Neural cell (in vitro differentiated cells): Measurements from ENCODE around the gene PRAC1. TPM values are rescaled to one million over a fixed set of nuclear protein-coding genes. Genes with fewer than 3 reads are reported as not detected.

Source experiments
- H2AFZ ChIP-seq: fragments of 200-600, 300-800 bp; sonication (generic), shearing (Covaris generic); 2 replicates; pipeline ENCODE4 v1.6.0; 2014; ENCODE audit warnings: low read depth, mild to moderate bottlenecking, antibody characterized with exemption, low read length, moderate library complexity
- H3F3A ChIP-seq: fragments of 200-600 bp; shearing (Covaris generic); 2 replicates; pipeline ENCODE4 v1.6.1; 2016; ENCODE audit warnings: mild to moderate bottlenecking, moderate library complexity, mixed read lengths, antibody characterized with exemption, low read length; ENCODE audit not compliant: insufficient read depth, poor library complexity, severe bottlenecking
- H3K27ac ChIP-seq: fragments of 200-600, 300-800 bp; sonication (generic), shearing (Covaris generic); 2 replicates; pipeline ENCODE4 v1.5.1; 2014; ENCODE audit warnings: mild to moderate bottlenecking, low read length, moderate library complexity
- H3K27me3 ChIP-seq: fragments of 300-800, 200-600 bp; sonication (generic), shearing (Covaris generic); 2 replicates; pipeline ENCODE4 v1.6.0; 2014; ENCODE audit warnings: mild to moderate bottlenecking, low read depth, low read length, moderate library complexity; ENCODE audit not compliant: insufficient read depth
- H3K36me3 ChIP-seq: fragments of 300-800, 200-600 bp; sonication (generic), shearing (Covaris generic); 2 replicates; pipeline ENCODE4 v1.5.1; 2014; ENCODE audit warnings: mild to moderate bottlenecking, antibody characterized with exemption, low read length, moderate library complexity; ENCODE audit not compliant: insufficient read depth
- H3K4me2 ChIP-seq: fragments of 300-800, 200-600 bp; sonication (generic), shearing (Covaris generic); 2 replicates; pipeline ENCODE4 v1.6.0; 2014; ENCODE audit warnings: mild to moderate bottlenecking, low read length
- H3K4me3 ChIP-seq: fragments of 300-800, 200-600 bp; sonication (generic), shearing (Covaris generic); 2 replicates; pipeline ENCODE4 v1.5.1; 2014; ENCODE audit warnings: mild to moderate bottlenecking, low read length, moderate library complexity
- H3K79me2 ChIP-seq: fragments of 200-600 bp; shearing (Covaris generic); replicated peaks from 2 replicates; pipeline ENCODE4 v1.6.0; 2014; ENCODE audit warnings: mild to moderate bottlenecking, low read length, moderate library complexity; ENCODE audit not compliant: insufficient read depth
- H3K9ac ChIP-seq: fragments of 300-800, 200-600 bp; sonication (generic), shearing (Covaris generic); 2 replicates; pipeline ENCODE4 v1.6.1; 2016; ENCODE audit warnings: mild to moderate bottlenecking, low read length, mixed read lengths
- H3K9me2 ChIP-seq: fragments of 200-600 bp; shearing (Covaris generic); 2 replicates; pipeline ENCODE4 v1.6.1; 2016; ENCODE audit warnings: mild to moderate bottlenecking, low read length, mixed read lengths; ENCODE audit not compliant: insufficient read depth
- H3K9me3 ChIP-seq: fragments of 200-600, 300-800 bp; sonication (generic), shearing (Covaris generic); 2 replicates; pipeline ENCODE4 v1.6.1; 2016; ENCODE audit warnings: mild to moderate bottlenecking, mixed run types, low read length, moderate library complexity, mixed read lengths
- H4K20me1 ChIP-seq: fragments of 200-600 bp; shearing (Covaris generic); 2 replicates; pipeline ENCODE4 v1.6.1; 2016; ENCODE audit warnings: mild to moderate bottlenecking, mixed run types; ENCODE audit not compliant: insufficient read depth
- CTCF ChIP-seq: fragments of 450-650 bp; IDR thresholded peaks from 2 replicates; pipeline ENCODE4 v1.5.1; 2014; ENCODE audit warnings: antibody characterized with exemption, mild to moderate bottlenecking, moderate library complexity; ENCODE audit not compliant: poor library complexity, severe bottlenecking
- EP300 ChIP-seq: fragments of 450-650 bp; conservative IDR thresholded peaks from 2 replicates; pipeline ENCODE4 v1.6.1; 2014; ENCODE audit warnings: antibody characterized with exemption, mild to moderate bottlenecking, moderate library complexity; ENCODE audit not compliant: poor library complexity, severe bottlenecking
- MXI1 ChIP-seq: fragments of 450-650 bp; conservative IDR thresholded peaks from 2 replicates; pipeline ENCODE4 v1.6.1; 2014; ENCODE audit warnings: antibody characterized with exemption, mild to moderate bottlenecking; ENCODE audit not compliant: poor library complexity, severe bottlenecking
- POLR2AphosphoS5 ChIP-seq: IDR thresholded peaks from 2 replicates; pipeline ENCODE4 v1.6.1; 2012
- RAD21 ChIP-seq: fragments of 450-650 bp; conservative IDR thresholded peaks from 2 replicates; pipeline ENCODE4 v1.6.1; 2014; ENCODE audit warnings: antibody characterized with exemption, mild to moderate bottlenecking, moderate library complexity
- SMC3 ChIP-seq: fragments of 450-650 bp; conservative IDR thresholded peaks from 2 replicates; pipeline ENCODE4 v1.6.1; 2014; ENCODE audit warnings: antibody characterized with exemption, mild to moderate bottlenecking, moderate library complexity; ENCODE audit not compliant: poor library complexity
- TAF1 ChIP-seq: IDR thresholded peaks from 2 replicates; pipeline ENCODE4 v1.6.1; 2012; ENCODE audit warnings: low read depth
- polyA plus RNA-seq: library from polyadenylated mRNA; depleted of rRNA; stranded (reverse); fragments of >200 nt; gene quantifications from 2 replicates; pipeline ENCODE4 v1.2.3, GENCODE V29; 2014
- TF ChIP-seq, protein P1 (sequence below): IDR thresholded peaks from 2 replicates; pipeline ENCODE4 v1.6.1; 2012; ENCODE audit warnings: borderline replicate concordance

The PRAC1 gene
- polyA plus RNA-seq, 1 donor from 2014 or later: not detected

GRCh38 chr17:48722915-48723422 is 651 bp upstream of the PRAC1 start, which contains the start of gene PRAC2:
Gene PRAC2, plus strand, starts transcription at chr17:48723185. Its CDS starts 1,226 bp downstream, at chr17:48724411.
- H3F3A ChIP-seq: no peaks in the 10 kb centered on the region
- no peaks in the 10 kb centered on the region for H3K9me2 ChIP-seq
- no peak within 1 kb of the TSS for H3K9ac ChIP-seq
- H3K36me3 ChIP-seq: no peaks in the 10 kb centered on the region
- TF ChIP-seq EP300 (no peak), SMC3 (no peak), MXI1 (no peak), TAF1 (no peak), POLR2AphosphoS5 (no peak), RAD21 (no peak)
- TF ChIP-seq, protein P1, sequence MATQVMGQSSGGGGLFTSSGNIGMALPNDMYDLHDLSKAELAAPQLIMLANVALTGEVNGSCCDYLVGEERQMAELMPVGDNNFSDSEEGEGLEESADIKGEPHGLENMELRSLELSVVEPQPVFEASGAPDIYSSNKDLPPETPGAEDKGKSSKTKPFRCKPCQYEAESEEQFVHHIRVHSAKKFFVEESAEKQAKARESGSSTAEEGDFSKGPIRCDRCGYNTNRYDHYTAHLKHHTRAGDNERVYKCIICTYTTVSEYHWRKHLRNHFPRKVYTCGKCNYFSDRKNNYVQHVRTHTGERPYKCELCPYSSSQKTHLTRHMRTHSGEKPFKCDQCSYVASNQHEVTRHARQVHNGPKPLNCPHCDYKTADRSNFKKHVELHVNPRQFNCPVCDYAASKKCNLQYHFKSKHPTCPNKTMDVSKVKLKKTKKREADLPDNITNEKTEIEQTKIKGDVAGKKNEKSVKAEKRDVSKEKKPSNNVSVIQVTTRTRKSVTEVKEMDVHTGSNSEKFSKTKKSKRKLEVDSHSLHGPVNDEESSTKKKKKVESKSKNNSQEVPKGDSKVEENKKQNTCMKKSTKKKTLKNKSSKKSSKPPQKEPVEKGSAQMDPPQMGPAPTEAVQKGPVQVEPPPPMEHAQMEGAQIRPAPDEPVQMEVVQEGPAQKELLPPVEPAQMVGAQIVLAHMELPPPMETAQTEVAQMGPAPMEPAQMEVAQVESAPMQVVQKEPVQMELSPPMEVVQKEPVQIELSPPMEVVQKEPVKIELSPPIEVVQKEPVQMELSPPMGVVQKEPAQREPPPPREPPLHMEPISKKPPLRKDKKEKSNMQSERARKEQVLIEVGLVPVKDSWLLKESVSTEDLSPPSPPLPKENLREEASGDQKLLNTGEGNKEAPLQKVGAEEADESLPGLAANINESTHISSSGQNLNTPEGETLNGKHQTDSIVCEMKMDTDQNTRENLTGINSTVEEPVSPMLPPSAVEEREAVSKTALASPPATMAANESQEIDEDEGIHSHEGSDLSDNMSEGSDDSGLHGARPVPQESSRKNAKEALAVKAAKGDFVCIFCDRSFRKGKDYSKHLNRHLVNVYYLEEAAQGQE: no peak
- H3K4me2 ChIP-seq: no peak within 1 kb of the TSS
- peaks cover 100% of the 10 kb centered on the region for H3K27me3 ChIP-seq
- no peak within 1 kb of the TSS for H3K4me3 ChIP-seq
- no peak within 1 kb of the TSS for H2AFZ ChIP-seq
- H3K27ac ChIP-seq: no peak within 1 kb of the TSS
- no peaks in the 10 kb centered on the region for H3K79me2 ChIP-seq
- H3K9me3 ChIP-seq: peaks cover 9% of the 10 kb centered on the region
- H4K20me1 ChIP-seq: no peaks in the 10 kb centered on the region

GRCh38 chr17:48721009-48721402 is 1.3 kb downstream of the PRAC1 start:
- no peaks in the 10 kb centered on the region for H3F3A ChIP-seq
- H3K27ac ChIP-seq: no peak overlapping the region
- H2AFZ ChIP-seq: no peak overlapping the region
- peaks cover 100% of the 10 kb centered on the region for H3K27me3 ChIP-seq
- peaks cover 5% of the 10 kb centered on the region for H3K9me3 ChIP-seq
- no peaks in the 10 kb centered on the region for H3K36me3 ChIP-seq
- H4K20me1 ChIP-seq: no peaks in the 10 kb centered on the region
- H3K4me2 ChIP-seq: no peak overlapping the region
- no peaks in the 10 kb centered on the region for H3K9me2 ChIP-seq
- no peaks in the 10 kb centered on the region for H3K79me2 ChIP-seq
- H3K9ac ChIP-seq: no peak overlapping the region
- H3K4me3 ChIP-seq: no peak overlapping the region
- TF ChIP-seq TAF1: no peak
- TF ChIP-seq POLR2AphosphoS5: no peak
- no peak for TF ChIP-seq SMC3
- TF ChIP-seq CTCF: no peak
- TF ChIP-seq, protein P1: no peak
- no peak for TF ChIP-seq RAD21
